Liver (tissue), 3 donors: Measurements from ENCODE around the gene TFPI.

Experiments used
- SP1 ChIP-seq: IDR thresholded peaks from 2 replicates; pipeline ENCODE4 v1.6.1; 2018; ENCODE audit warnings: antibody characterized with exemption, mild to moderate bottlenecking
- YY1 ChIP-seq: IDR thresholded peaks from 2 replicates; pipeline ENCODE4 v1.6.1; 2016; ENCODE audit warnings: antibody characterized with exemption, mild to moderate bottlenecking
- TF ChIP-seq, protein P1 (sequence below): IDR thresholded peaks from 2 replicates; pipeline ENCODE4 v1.6.1; 2016; ENCODE audit warnings: antibody characterized with exemption, mild to moderate bottlenecking
- TF ChIP-seq, protein P2 (sequence below): IDR thresholded peaks from 2 replicates; pipeline ENCODE4 v1.6.1; 2016; ENCODE audit warnings: antibody characterized with exemption
- TF ChIP-seq, protein P3 (sequence below): fragments of 150-350 bp; IDR thresholded peaks from 2 replicates; pipeline ENCODE4 v1.5.1; 2017; ENCODE audit warnings: improper control_type of control experiment, low read depth, low read length; ENCODE audit not compliant: missing input control
- donor health status: healthy.
- donor health status: healthy.

DNA sequence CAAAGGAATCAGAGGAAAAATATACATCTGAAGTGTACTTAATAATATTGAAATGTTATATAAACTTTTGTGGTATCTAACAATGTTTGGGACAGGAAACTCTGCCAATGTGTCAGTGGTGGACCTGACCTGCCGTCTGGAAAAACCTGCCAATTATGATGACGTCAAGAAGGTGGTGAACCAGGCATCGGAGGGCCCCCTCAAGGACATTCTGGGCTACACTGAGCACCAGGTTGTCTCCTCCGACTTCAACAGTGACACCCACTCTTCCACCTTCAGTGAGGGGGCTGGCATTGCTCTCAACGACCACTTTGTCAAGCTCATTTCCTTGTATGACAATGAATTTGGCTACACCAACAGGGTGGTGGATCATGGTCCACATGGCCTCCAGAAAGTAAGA, 138.8 kb downstream of the TFPI start:
- TF ChIP-seq, protein P1, sequence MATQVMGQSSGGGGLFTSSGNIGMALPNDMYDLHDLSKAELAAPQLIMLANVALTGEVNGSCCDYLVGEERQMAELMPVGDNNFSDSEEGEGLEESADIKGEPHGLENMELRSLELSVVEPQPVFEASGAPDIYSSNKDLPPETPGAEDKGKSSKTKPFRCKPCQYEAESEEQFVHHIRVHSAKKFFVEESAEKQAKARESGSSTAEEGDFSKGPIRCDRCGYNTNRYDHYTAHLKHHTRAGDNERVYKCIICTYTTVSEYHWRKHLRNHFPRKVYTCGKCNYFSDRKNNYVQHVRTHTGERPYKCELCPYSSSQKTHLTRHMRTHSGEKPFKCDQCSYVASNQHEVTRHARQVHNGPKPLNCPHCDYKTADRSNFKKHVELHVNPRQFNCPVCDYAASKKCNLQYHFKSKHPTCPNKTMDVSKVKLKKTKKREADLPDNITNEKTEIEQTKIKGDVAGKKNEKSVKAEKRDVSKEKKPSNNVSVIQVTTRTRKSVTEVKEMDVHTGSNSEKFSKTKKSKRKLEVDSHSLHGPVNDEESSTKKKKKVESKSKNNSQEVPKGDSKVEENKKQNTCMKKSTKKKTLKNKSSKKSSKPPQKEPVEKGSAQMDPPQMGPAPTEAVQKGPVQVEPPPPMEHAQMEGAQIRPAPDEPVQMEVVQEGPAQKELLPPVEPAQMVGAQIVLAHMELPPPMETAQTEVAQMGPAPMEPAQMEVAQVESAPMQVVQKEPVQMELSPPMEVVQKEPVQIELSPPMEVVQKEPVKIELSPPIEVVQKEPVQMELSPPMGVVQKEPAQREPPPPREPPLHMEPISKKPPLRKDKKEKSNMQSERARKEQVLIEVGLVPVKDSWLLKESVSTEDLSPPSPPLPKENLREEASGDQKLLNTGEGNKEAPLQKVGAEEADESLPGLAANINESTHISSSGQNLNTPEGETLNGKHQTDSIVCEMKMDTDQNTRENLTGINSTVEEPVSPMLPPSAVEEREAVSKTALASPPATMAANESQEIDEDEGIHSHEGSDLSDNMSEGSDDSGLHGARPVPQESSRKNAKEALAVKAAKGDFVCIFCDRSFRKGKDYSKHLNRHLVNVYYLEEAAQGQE, result no peak
- TF ChIP-seq YY1 (no peak), SP1 (no peak)
- TF ChIP-seq, protein P2, sequence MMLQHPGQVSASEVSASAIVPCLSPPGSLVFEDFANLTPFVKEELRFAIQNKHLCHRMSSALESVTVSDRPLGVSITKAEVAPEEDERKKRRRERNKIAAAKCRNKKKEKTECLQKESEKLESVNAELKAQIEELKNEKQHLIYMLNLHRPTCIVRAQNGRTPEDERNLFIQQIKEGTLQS, result no peak
- TF ChIP-seq, protein P3, sequence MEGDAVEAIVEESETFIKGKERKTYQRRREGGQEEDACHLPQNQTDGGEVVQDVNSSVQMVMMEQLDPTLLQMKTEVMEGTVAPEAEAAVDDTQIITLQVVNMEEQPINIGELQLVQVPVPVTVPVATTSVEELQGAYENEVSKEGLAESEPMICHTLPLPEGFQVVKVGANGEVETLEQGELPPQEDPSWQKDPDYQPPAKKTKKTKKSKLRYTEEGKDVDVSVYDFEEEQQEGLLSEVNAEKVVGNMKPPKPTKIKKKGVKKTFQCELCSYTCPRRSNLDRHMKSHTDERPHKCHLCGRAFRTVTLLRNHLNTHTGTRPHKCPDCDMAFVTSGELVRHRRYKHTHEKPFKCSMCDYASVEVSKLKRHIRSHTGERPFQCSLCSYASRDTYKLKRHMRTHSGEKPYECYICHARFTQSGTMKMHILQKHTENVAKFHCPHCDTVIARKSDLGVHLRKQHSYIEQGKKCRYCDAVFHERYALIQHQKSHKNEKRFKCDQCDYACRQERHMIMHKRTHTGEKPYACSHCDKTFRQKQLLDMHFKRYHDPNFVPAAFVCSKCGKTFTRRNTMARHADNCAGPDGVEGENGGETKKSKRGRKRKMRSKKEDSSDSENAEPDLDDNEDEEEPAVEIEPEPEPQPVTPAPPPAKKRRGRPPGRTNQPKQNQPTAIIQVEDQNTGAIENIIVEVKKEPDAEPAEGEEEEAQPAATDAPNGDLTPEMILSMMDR, result no peak
